ENCODE results near the gene SP110.
"Not testable (repeated sequence)": the region's sequence is repeated elsewhere in the genome, so short reads cannot be mapped to it uniquely, and the experiment has no call there.

SP110 gene
- total RNA-seq, result 93.2 reads per million, percentile 81 among the genes with 10 or more reads in this experiment

DNA sequence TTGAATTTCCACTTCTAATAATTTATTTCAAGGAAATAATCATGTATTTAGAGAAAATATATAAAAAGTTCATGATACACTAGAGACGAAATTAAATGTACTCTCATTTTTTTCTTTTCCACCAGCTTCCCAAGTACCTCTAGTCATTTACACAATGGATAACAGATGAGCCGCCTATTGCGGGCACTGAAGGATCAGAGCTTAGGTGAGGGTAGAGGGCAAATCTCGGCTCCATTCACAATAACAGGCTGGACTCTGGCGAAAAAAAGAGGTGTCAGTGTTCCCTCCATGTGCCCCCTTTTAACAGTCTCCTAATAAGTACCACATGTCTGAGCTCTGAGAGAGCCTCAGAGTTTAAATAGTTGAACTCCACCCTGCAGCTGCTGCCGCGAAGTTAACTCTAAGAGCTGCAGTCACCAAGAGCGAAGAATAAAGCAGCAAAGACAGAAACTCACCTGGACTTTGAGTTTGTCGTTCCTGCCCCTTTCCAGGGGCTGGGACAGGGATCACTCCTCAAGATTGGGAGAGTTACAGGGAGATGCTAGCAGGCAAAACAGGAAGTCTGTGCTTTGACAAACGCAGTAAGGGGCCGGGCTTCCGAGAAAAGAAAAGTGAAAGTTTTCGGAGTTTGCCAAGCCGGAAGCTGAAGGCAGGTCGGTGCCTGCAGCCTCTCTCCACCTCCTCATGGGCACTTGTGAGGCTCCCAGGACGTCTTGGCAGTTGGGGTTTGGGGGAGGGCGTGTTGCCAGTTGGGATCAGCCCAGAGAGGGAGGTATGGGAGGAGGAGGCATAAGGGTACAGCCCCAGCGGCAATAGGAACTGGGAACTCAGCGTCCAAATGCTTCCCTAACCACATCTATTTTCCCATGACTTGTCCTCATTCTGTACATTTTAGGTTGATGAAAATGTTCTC lies at the start of gene SP110:
Gene SP110, minus strand, starts transcription at position 566 of the 913 bp plus-strand sequence. CDS start 3,057 bp downstream, outside the sequence.
- DNase-seq, result peak; percentile 68

DNA sequence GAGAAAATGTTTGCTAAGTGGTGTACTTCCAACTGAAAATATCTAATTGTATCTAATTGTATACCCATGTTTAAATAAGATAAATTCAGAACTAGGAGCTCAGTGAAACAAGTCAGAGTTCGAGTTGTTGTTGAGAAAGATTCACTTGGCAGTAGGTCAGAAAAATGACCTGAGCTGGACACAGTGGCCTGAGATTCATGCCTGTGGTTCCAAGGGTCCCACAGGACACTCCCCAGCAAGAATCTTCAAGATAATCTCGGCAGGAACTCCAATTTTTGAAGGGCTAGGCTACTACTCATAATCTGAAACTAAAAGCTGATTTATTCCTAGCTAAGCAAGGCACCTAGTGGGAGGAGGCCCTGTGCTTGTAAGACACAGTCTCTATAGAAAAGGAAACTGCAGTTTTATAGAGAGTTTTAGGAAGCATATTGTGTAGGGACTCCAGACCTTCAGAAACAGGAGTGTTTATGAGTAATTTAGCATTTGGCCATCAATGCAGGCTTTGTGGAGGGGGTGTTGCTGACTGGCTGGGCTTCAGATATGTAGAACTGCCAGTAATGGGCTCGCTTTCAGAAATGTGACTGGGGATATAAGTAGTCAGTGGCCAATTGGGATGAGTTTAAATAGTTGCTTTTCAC lies 48.9 kb upstream of the SP110 start:
- no peak for DNase-seq

DNA sequence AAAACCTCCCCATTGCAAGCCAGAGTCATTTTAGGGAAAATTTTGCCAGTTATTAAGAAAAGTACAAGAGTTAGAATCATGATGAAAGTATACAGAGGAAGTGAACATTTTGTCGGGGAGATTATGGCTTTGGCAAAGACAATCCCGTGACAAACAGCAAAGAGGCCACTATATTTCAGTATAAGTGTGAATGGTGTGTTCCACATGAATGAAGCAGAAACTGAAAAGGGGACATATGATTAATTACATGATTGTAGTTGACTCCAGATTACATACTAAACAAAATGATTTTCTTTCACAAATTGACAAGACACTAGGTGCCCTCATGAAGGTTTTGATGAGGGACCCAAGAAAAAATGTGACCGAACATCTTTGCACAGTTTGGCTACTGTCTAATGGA lies 47.8 kb upstream of the SP110 start:
- DNase-seq, result no peak

DNA sequence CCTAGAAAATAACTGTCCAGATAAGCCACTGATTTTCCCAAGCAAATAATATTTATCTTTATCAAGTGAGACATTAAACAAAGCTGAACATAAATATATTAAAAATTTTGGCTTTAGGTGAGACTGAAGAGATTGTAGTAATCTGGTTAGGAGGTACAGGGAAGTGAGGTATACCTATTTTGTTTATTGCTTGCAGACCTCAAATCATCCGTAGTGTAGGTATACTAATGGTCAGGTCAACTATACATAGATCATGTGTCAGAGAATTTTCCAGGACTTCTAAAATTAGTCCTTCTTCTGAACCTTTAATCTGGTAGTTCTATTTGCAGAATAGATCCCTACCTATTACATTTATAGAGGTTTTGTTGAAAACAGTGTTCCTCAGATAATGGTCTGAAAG lies 47.3 kb upstream of the SP110 start:
- no peak for DNase-seq

DNA sequence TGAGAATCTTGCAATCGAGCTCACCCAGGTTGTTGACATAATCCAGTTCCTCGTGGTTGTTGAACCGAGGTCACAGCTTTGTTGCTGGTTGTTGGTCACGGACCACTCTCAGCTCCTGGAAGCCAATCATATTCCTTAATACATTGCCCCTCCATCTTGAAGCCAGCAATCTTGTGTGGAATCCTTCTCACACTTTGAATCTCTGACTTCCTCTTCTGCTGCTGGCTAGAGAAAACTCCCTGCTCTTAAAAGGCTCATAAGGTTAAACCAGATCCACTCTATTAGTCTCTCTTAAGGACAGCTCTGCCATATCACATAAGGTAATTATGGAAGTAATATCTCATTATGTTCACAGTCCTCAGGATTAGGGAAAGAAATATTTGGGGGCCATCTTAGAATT lies 46.9 kb upstream of the SP110 start:
- DNase-seq, result no peak

DNA sequence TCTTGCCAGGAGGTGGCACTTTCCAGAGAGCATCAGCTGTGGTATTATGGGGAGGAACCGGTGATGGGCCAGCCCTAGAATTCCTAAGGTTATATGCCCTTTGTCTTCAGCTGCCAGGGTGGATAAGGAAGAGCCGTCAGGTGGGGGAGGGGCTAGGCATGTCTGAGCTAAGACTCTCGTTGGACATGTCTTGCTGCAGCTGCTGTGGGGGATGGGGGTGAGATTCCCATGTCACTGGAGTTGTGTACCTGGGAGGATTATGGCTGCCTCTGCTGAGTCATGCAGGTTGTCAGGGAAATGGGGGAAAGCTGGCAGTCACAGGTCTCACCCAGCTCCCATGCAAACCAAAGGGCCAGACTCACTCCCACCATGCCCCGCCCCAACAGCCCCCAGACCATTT lies 45.2 kb upstream of the SP110 start:
- not testable (repeated sequence) for DNase-seq

DNA sequence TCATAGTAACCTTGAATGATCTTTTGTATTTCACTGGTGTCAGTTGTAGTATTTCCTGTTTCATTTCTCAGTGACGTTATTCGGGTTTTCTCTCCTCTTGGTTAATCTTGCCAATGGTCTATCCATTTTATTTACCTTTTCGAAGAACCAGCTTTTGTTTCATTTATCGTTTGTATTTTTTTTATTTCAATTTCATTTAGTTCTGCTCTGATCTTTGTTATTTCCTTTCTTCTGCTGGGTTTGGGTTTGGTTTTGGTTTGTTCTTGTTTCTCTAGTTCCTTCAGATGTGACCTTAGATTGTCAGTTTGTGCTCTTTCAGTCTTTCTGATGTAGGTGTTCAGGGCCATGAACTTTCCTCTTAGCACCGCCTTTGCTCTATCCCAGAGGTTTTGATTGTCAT lies 42.5 kb upstream of the SP110 start:
- DNase-seq, result no peak

DNA sequence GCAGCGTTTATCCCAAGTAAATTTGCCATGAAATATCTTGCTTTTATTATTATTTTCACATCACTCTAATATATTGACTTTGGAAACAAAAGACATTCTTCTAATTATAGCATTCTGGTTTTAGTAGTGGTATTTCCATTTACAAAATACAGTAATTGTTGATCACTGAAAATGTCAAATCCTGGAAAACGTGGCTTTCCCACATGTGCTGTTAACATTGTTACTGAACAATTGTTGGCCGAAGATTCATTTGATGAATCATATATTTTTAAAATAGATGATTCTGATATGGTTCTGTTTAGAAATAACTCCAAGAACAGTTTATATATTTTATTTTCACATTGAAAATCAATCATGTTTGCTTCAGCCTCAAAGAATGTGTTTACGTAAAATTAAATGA lies 38.7 kb upstream of the SP110 start:
- no peak for DNase-seq

DNA sequence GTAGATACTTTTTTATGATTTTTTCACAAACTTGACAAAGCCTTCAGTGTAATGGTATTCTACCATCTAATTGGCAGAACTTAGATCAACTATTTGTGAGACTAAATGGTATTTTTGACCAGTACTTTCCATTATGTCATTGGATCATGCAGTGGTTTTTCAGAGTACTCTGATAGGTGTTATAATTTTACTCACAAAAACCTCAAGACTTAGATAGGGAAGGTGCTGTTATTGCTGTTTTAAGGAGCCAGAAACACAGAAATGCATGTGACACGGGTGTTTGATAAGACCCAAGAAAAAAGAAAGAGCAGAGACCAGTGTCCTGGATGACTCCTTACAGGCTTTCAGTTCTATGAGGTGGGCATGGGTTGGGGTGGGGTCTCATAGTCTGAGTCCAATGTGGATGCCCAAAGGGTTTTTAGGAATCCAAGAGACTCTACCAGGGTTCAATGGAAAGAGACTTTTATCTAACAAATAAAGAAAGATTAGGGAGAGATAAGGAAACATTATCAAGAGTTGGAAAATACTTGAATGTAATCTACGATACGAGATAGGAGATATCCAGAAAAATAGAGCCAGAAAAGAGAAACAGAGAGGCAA lies 37.0 kb upstream of the SP110 start:
- DNase-seq, result no peak

DNA sequence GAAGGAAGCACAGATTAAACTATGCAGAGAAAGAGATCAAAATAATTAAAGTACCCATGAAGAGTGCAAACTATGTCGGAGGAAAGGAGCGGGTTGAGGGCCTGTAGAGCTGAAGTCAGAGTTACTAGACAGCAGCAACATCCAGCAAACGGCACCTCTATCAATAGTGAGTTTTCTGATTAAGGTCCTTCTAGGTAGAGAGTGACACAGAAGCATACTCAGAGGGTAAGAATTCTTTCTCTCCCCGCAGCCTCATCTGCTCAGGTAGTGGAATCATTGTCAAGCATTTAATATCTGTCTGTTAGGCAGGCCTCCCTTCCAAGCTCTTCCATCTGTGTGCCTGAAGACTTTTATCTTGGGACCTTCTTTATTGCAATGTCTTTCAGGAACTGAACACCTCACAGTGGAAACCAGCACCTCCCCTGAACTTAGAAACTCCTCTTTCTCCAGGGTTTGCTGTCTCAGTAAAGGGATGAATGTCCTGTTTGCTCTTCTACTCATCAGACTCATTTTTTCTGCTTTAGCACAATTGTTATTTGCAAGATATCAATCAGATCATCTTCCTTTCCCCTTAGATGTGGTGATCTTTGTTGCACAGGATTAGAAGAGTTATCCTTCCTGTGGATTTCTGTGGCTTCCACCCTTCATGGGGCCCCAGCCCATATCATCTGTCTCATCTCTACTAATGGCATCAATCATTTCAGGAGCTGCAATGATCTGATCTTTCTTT lies 34.5 kb upstream of the SP110 start:
- DNase-seq, result peak; percentile 5

DNA sequence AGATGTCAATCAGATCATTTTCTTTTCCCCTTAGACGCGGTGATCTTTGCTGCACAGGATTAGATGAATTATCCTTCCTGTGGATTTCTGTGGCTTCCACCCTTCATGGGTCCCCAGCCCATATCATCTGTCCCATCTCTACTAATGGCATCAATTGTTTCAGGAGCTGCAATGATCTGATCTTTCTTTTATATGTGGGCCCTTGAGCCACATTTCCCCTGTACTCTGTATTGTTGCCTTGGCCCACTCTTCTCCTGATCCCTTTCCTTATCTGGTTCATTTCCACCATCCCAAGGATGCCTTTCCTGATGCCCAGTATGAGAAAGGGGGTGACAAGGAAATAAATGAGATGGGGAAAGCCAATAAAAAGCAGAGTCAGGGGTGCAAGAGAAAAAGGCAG lies 30.4 kb upstream of the SP110 start:
- DNase-seq, result no peak

DNA sequence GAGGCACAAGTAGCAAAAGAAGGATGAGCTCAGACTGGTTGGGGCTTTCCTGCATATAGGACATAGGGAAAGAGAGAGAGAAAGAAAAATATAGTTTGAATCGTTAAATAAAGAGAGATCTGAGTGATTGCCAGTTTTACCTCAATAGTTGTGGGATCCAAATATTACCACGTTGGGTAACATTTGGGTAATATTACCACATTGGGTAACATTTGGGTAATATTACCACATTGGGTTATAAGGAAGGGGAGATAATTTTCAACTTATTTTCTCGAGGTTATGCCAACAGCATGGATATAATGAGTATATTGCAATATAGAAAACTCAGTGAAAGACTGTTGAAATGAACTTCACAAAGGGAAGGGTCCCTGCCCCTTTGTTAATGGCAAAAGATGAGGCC lies 26.4 kb upstream of the SP110 start:
- no peak for DNase-seq

DNA sequence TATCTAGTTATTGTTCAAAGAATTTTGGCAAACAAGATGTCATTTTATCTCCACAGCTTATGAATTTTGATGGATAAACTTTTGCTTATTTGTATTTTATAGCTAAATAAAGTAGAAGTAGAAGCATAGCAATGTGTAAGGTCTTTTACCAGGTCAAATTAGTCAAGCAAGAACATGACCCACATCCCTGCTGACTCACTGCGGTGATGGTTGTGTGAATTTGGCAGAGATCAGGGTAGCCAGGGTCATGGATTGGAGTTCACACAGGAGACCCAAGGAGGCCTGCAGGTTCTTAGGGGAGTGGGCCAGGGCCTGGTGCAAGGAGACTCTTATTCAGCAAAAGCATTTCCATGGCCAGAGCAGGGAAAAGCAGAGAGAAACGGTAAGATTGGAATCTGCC lies 24.4 kb upstream of the SP110 start:
- no peak for DNase-seq

DNA sequence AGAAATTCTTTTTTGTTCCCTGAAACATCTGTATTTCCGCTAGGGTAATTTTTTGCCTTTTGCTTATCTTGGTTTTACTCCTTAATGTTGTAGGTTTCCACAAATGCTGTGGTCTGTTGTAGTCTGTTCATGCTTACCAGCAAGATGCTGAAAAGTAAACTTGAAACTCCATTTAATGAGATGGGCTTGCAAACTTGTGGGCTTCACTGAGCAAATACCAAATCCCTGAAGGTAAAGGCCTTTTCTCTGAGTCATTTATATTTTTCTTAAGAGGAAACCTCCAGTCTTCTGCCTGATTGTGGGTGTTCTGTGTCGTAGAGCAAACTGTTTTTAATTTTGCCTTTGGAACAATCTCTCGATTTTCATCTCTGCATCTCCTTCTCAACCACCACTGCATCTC lies 15.1 kb upstream of the SP110 start:
- DNase-seq, result no peak

DNA sequence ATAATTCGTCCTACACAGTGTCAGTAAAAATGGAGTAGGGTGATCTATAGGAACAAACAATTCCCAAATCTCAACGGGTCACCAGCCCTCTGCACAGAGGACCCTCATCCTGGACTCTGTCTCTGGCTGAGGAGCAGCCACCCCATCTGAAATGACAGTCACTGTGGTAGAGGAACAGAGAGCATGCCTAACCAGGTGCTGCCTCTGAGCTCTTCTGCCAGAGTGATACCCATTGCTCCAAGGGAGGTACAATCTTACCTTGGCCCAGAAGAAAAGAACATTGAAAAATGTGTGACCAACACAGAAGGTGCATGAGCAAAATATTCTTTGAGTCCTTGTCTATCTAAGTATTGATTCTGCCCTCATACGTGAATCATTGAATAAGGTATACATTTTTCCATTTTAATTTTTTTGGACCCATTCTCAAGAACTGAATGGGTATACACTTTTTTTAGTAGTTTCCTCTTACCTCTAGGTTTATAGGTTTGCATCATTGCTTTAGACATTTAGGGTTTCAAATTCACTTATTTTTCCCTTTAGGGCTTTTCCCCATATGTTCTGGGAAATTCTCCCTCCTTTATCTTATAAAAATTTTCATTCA lies 14.4 kb upstream of the SP110 start:
- DNase-seq, result no peak

DNA sequence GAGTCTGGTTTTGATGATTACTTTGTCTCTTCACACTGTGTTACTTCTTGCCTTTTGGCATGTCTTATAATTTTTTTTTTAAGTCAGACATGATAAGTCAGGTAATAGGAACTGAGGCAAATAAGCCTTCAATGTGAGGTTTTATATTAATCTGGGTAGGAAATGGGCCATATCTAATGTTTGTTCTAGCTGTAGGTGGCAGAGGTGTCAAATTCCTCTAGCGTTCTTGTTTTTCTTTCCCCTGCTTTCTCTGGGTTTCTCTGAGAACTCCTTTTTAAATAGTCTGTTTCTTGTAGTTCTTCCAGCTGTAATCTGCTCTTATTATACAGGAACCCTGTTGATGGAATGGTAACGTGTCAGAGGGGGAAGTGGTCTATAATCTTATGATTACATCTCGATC lies 11.5 kb upstream of the SP110 start:
- no peak for DNase-seq

DNA sequence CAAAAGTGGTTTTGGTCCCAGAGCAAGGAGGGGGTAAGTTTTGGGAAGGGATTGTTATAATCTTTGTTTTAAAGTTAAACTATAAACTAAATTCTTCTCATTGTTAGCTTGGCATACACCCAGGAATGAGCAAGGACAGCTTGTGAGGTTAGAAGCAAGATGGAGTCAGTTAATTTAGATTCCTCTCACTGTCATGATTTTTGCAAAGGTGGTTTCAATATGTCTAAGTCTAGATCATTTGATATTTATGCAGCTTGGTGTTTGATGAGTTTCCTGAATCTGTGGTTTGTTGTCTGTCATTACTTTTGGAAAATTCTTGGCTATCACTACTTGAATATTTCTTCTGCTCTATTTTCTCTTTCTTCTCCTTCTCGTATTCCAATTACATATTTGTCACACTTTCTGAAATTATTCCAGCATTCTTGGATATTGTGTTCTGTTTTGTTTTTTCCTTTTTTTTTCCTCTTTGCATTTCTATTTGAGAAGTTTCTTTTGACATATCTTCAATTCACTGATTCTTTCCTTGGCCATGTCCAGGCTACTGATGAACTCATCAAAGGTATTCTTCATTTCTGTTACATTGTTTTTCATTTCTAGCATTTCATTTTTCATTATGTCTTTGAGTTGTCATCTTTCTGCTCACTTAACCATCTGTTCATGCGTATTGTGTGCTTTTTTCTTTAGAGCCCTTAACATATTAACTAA lies 10.9 kb upstream of the SP110 start:
- DNase-seq, result no peak

DNA sequence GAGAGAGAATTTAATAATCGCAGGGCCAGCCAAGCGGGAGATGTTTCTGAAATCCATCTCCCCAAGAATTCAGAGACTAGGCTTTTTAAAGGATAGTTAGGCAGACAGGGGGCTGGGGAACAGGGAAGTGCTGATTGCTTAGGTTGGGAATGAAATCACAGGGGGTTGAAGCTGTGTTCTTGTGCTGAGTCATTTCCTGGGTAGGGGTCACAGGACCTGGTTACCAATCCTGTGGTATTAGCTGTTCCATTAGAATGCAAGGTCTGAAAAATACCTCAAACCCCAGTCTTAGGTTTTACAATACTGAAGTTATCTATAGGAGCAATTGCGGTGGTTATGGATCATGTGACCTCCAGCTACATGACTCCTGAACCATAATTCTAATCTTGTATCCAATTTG lies 10.3 kb upstream of the SP110 start:
- DNase-seq, result no peak

DNA sequence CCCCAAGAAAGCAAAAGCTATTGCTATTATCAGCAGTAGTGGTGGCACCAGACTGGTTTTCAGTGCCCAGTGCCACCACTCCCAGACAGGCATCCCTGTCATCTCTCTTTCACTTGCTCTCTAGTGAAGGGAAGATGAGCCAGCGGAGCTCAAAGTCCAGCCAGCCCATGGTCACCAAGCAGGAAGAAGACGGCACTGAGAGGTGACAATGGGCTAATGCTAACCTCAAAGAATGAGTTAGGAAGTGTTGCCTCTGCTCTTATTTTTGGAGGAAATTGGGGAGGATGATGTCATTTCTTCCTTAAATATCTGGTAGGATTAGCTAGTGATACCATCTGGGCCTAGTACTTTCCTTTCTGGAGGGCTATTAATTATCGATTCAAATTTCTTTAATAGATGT lies 7.4 kb upstream of the SP110 start:
- no peak for DNase-seq

DNA sequence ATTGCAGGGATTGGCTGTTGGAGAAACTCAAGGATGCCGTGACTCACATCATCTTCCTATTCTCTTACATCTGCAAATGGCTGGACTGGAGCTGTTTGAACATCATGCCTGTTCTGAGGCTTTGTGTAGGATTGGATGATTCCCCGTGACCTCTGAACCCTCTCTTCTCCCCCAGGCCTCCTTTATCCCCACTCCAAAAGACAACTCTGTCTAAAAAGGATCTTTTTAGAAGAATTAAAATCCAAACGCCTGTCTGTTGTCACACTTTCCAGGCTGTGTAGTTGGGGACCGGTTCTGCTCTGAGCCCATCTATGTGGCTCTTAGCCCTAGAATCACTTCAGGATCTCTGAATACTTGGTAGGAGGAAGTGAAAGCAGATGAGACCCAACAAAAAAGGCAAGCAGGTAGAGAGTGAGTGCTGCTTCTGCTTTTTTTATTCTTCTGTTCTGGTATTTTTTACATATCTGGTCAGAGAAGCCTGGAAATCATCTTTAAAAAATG lies 6.3 kb upstream of the SP110 start:
- no peak for DNase-seq

DNA sequence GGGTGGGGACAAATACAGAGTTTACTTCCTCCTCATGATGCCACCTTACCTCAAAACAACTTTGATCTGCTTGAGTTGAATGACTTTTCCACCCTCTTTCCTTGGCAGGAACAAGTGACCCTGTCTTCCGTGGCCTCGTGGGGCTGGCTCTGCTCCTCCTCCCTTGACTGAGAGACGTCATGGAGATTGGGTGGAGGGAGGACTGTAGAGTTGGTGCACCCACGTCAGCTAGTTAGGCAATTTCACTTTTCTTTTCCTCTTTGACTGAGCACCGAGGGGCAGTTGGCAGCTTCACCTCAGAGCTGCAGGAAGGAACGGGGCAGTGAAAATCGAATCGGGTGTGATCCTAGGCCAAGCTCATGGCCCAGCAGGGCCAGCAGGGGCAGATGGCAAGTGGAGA lies 5.7 kb upstream of the SP110 start, which contains the start of gene SP140:
Gene SP140, plus strand, starts transcription at position 251 of the 400 bp plus-strand sequence. Its CDS starts 109 bp downstream, at position 360.
- DNase-seq, result peak; percentile 70

DNA sequence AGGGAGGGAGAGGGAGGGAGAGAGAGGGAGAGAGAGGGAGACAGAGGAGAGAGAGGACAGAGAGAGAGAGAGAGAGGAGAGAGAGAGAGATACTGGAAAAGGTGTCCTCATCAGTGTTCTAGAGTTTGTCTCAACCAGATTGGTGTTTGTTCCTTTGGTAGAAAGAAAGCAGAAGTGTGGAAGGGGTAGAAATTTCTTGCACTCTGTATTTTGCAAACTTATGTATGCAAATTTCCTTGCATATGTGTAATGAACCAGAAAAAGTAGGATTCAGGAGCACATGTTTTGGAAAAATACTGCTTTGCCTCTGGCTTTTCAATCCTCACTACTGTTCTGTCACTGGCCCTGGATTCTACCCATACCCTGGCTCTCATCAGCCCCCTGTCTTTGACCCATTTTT lies 4.7 kb upstream of the SP110 start:
- no peak for DNase-seq

Data from effector CD4-positive, alpha-beta T cell (primary cell).